ENCODE results near the gene TDRD1.

The TDRD1 gene

DNA sequence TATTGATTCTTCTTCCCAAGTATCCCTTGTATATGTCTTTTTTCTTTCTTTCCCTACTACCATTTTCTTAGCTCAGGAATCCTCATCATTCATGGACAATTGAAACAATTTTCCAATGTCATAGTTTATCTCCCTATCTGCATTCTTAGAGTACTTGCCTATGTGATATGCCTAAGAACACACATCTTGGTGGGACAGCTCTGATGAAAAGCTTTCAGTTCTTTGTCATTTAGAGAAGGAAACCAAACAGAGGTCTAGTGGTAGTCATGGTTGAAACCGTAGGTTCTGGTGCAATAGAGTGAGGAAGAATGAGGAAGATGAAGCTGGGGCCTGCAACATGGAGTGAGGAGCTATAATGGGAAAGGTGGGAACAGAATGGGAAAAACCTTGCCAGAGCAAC, 28.2 kb downstream of the TDRD1 start:
- Histone ChIP-seq H3K4me2 (no peak overlapping the region), H3K36me3 (no peaks in the 10 kb centered on the region), H3K4me1 (peaks cover 0 to 9% (median 0%) of the 10 kb centered on the region in 10 experiments; a peak in 3 of 20 replicates), H4K20me1 (no peaks in the 10 kb centered on the region), H3K9ac (no peak overlapping the region), H3K4me3 (no peak overlapping the region), H3K9me3 (replicated peaks in 1 of 11) (no peaks in the 10 kb centered on the region), H3K27me3 (no peaks in the 10 kb centered on the region), H3K27ac (no peak overlapping the region)
- TF ChIP-seq Cebpa-rat (IDR thresholded peaks at IDR 0.05), result no peak

DNA sequence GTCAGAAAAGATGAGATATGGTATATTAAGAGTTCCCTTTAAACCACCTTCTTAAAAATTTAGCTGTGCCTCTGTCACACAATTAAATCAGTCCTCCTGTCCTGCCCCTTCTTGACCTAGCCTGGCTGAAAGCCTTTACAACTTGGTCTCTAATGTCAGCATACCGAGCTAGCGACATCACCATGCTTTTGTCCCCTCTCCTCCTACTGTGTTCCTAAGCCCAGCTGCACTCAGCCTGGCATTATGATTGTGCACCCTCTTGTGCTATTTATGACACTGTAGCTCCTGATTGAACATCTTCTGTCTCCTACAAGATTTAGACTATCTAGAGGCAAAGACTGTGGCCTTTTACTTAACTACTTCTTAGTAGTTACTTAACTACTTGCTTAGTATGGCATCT, 29.2 kb downstream of the TDRD1 start:
- Histone ChIP-seq H4K20me1 (no peaks in the 10 kb centered on the region), H3K27me3 (no peaks in the 10 kb centered on the region)

DNA sequence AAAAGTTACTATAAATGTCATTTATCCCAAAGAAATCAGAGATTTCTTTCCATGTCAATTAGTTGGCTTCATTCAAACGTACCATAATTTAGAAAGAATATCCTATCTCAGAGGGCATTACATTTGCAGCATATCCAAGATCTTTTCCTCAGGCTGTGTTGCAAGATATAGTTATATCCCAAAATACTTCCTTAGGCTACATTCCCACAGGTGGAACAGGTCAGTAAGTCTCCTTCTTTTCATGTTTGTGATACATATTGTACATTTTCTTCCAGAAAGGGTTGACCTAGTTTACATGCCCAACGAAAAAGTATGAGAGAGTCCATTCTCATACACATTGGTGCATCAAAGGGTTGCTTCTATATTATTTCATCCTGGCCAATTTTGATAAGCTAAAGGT, 33.0 kb downstream of the TDRD1 start:
- H3K36me3 ChIP-seq, result no peaks in the 10 kb centered on the region
- H3K27ac ChIP-seq, result no peak overlapping the region
- H4K20me1 ChIP-seq, result no peaks in the 10 kb centered on the region

More for the DNA sequence above, 29.2 kb downstream of the TDRD1 start:
- H3K27ac ChIP-seq, result no peak overlapping the region
- no peak overlapping the region for H3K9ac ChIP-seq
- no peaks in the 10 kb centered on the region for H3K9me3 ChIP-seq (replicated peaks in 1 of 11)
- no peaks in the 10 kb centered on the region for H3K36me3 ChIP-seq
- H3K4me2 ChIP-seq, result no peak overlapping the region
- H3K4me1 ChIP-seq, result peaks cover 0 to 7% (median 0%) of the 10 kb centered on the region in 10 experiments; a peak in 3 of 20 replicates
- TF ChIP-seq Cebpa-rat (IDR thresholded peaks at IDR 0.05), result no peak
- H3K4me3 ChIP-seq, result no peak overlapping the region

DNA sequence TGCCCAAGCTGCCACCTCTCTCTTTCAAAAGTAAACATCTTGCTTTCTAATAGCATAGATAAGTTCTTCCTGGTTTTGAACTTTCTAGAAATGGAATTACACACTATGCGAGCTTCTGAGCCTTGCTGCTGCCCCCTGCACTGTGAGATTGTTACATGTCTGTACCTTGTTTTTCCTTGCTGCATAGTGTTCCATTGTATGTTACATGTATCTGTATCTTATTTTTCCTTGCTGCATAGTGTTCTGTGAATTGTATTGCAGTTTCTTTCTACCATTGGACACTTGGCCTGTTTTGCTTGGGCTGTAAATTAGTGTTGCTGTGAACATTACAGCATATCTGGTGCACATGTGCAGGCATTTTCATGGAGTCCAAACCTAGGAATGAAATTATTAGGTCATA, 35.9 kb downstream of the TDRD1 start:
- no peak overlapping the region for H3K9ac ChIP-seq

More for the DNA sequence above, 33.0 kb downstream of the TDRD1 start:
- no peak overlapping the region for H3K4me2 ChIP-seq
- no peak for TF ChIP-seq Cebpa-rat (IDR thresholded peaks at IDR 0.05)
- H3K4me1 ChIP-seq, result no peaks in the 10 kb centered on the region
- H3K9me3 ChIP-seq (replicated peaks in 1 of 11), result no peaks in the 10 kb centered on the region
- no peaks in the 10 kb centered on the region for H3K27me3 ChIP-seq
- H3K9ac ChIP-seq, result no peak overlapping the region
- no peak overlapping the region for H3K4me3 ChIP-seq

DNA sequence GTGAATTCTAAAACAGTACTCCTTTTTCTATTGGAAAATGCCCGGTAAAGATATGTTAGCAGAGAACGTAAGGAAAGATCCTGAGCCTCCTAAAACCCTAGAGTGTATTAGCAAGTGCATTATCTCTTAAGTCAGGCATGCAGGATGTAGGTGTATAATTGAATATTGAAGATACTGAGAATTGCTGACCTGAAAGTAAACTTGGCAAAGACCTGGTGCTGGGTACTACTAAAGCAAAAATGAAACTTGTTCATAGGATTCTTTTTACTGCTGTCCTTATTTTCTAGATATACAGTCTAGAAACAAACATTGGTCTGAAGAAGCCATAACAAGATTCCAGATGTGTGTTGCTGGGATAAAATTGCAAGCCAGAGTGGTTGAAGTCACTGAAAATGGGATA, 41.1 kb downstream of the TDRD1 start:
- no peaks in the 10 kb centered on the region for H3K27me3 ChIP-seq
- H3K9me3 ChIP-seq (replicated peaks in 1 of 11), result no peaks in the 10 kb centered on the region
- no peaks in the 10 kb centered on the region for H3K4me1 ChIP-seq
- no peaks in the 10 kb centered on the region for H4K20me1 ChIP-seq
- H3K9ac ChIP-seq, result no peak overlapping the region
- H3K36me3 ChIP-seq, result no peaks in the 10 kb centered on the region
- H3K4me2 ChIP-seq, result no peak overlapping the region
- TF ChIP-seq Cebpa-rat (IDR thresholded peaks at IDR 0.05), result no peak
- H3K27ac ChIP-seq, result no peak overlapping the region
- no peak overlapping the region for H3K4me3 ChIP-seq

More for the DNA sequence above, 35.9 kb downstream of the TDRD1 start:
- TF ChIP-seq Cebpa-rat (IDR thresholded peaks at IDR 0.05), result no peak
- no peak overlapping the region for H3K4me2 ChIP-seq
- no peaks in the 10 kb centered on the region for H3K4me1 ChIP-seq
- H3K27me3 ChIP-seq, result no peaks in the 10 kb centered on the region
- no peak overlapping the region for H3K4me3 ChIP-seq
- H4K20me1 ChIP-seq, result no peaks in the 10 kb centered on the region
- H3K36me3 ChIP-seq, result no peaks in the 10 kb centered on the region
- no peak overlapping the region for H3K27ac ChIP-seq
- H3K9me3 ChIP-seq (replicated peaks in 1 of 11), result no peaks in the 10 kb centered on the region

GRCh38 chr10:114221235-114221634, 42.1 kb downstream of the TDRD1 start:
- Histone ChIP-seq H3K27ac (no peak overlapping the region), H3K4me3 (no peak overlapping the region), H3K27me3 (no peaks in the 10 kb centered on the region), H4K20me1 (no peaks in the 10 kb centered on the region), H3K4me2 (no peak overlapping the region), H3K9me3 (replicated peaks in 1 of 11) (no peaks in the 10 kb centered on the region), H3K4me1 (no peaks in the 10 kb centered on the region), H3K9ac (no peak overlapping the region), H3K36me3 (no peaks in the 10 kb centered on the region)
- no peak for TF ChIP-seq Cebpa-rat (IDR thresholded peaks at IDR 0.05)

- H3K27me3 ChIP-seq, result no peaks in the 10 kb centered on the region
- H3K9me3 ChIP-seq (replicated peaks in 1 of 11), result no peaks in the 10 kb centered on the region
- H3K9ac ChIP-seq, result no peak overlapping the region
- H4K20me1 ChIP-seq, result no peaks in the 10 kb centered on the region
- no peak overlapping the region for H3K4me3 ChIP-seq
- no peak overlapping the region for H3K27ac ChIP-seq
- no peak for TF ChIP-seq Cebpa-rat (IDR thresholded peaks at IDR 0.05)
- no peaks in the 10 kb centered on the region for H3K4me1 ChIP-seq
- no peak overlapping the region for H3K4me2 ChIP-seq
- no peaks in the 10 kb centered on the region for H3K36me3 ChIP-seq
Measured at GRCh38 chr10:114223066-114223465, 43.9 kb downstream of the TDRD1 start.

GRCh38 chr10:114228156-114228555, 49.0 kb downstream of the TDRD1 start:
- no peaks in the 10 kb centered on the region for H3K9me3 ChIP-seq (replicated peaks in 1 of 11)
- no peaks in the 10 kb centered on the region for H4K20me1 ChIP-seq
- H3K27ac ChIP-seq, result no peak overlapping the region
- H3K4me2 ChIP-seq, result no peak overlapping the region
- H3K9ac ChIP-seq, result no peak overlapping the region
- TF ChIP-seq Cebpa-rat (IDR thresholded peaks at IDR 0.05), result no peak
- H3K36me3 ChIP-seq, result no peaks in the 10 kb centered on the region
- no peaks in the 10 kb centered on the region for H3K27me3 ChIP-seq
- no peaks in the 10 kb centered on the region for H3K4me1 ChIP-seq
- no peak overlapping the region for H3K4me3 ChIP-seq

- Histone ChIP-seq H3K36me3 (no peaks in the 10 kb centered on the region), H3K4me2 (no peak overlapping the region), H3K27me3 (peaks cover 3 to 9% (median 4%) of the 10 kb centered on the region in 11 experiments; a peak in 21 of 22 replicates), H3K4me3 (no peak overlapping the region), H3K27ac (no peak overlapping the region), H3K4me1 (no peaks in the 10 kb centered on the region), H3K9ac (no peak overlapping the region), H3K9me3 (replicated peaks in 1 of 11) (no peaks in the 10 kb centered on the region), H4K20me1 (no peaks in the 10 kb centered on the region)
- TF ChIP-seq Cebpa-rat (IDR thresholded peaks at IDR 0.05), result no peak
Measured at GRCh38 chr10:114232561-114233176, 53.5 kb downstream of the TDRD1 start.

DNA sequence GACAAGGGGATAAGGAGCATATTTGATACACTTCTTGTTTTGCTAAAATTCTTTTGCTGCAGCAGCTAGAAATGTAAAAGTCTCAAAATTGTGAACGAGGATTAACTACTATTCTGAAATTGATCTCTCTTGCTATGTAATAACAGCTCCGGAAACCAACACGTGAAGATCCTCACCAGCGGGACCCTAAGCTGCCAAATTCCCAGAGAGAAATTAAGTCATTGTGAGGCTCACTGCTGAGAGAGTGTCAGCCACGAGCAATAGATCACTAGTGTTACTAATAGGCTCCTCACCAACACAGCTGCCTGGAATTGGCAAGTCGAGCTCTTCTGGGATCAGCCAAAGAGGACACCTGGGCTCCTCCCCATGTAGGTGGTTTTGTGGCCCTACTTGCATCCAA, 54.3 kb downstream of the TDRD1 start:
- H3K9ac ChIP-seq, result no peak overlapping the region
- peaks cover 11 to 17% (median 13%) of the 10 kb centered on the region in 11 experiments for H3K27me3 ChIP-seq
- no peak for TF ChIP-seq Cebpa-rat (IDR thresholded peaks at IDR 0.05)
- H4K20me1 ChIP-seq, result no peaks in the 10 kb centered on the region
- peaks cover 0 to 2% (median 0%) of the 10 kb centered on the region in 10 experiments; a peak in 1 of 20 replicates for H3K4me1 ChIP-seq
- H3K27ac ChIP-seq, result no peak overlapping the region
- no peak overlapping the region for H3K4me2 ChIP-seq
- H3K36me3 ChIP-seq, result no peaks in the 10 kb centered on the region
- H3K9me3 ChIP-seq (replicated peaks in 1 of 11), result no peaks in the 10 kb centered on the region
- no peak overlapping the region for H3K4me3 ChIP-seq
